Neutrophil (primary cell): ENCODE measurements around the gene ACSBG1.

Experiments
- H3K27ac ChIP-seq: fragments of 200-600 bp; sonication (generic); 2 replicates; pipeline ENCODE4 v1.5.1; 2016; ENCODE audit warnings: mild to moderate bottlenecking, moderate library complexity
- H3K27me3 ChIP-seq: fragments of 200-600 bp; sonication (generic); 2 replicates; pipeline ENCODE4 v1.6.0; 2016; ENCODE audit warnings: mild to moderate bottlenecking
- H3K36me3 ChIP-seq: fragments of 200-600 bp; sonication (generic); 2 replicates; pipeline ENCODE4 v1.5.1; 2017
- H3K4me1 ChIP-seq, 2 experiments: fragments of 200-600 bp in 1 of 2; sonication (generic) in 1 of 2; 1 replicate in 1 of 2; 2 replicates in 1 of 2; pipeline versions ENCODE4 v1.5.1 to v1.6.1; 2013 to 2016; ENCODE audit warnings: low read depth in 1 of 2, low read length in 1 of 2, mild to moderate bottlenecking in 1 of 2, moderate library complexity in 1 of 2; ENCODE audit not compliant: control insufficient read depth in 1 of 2, insufficient read depth in 1 of 2
- H3K4me3 ChIP-seq, 2 experiments: fragments of 200-600 bp in 1 of 2; sonication (generic) in 1 of 2; 1 replicate in 1 of 2; 2 replicates in 1 of 2; pipeline ENCODE4 v1.5.1; 2013 to 2016; ENCODE audit warnings: low read depth in 1 of 2, low read length in 1 of 2, mild to moderate bottlenecking in 1 of 2, moderate library complexity in 1 of 2
- H3K9me3 ChIP-seq: fragments of 200-600 bp; sonication (generic); 2 replicates; pipeline ENCODE4 v1.5.1; 2016
- CTCF ChIP-seq: fragments of 200-600 bp; sonication (generic); IDR thresholded peaks from 2 replicates; pipeline ENCODE4 v1.5.1; 2016; ENCODE audit warnings: antibody characterized with exemption

ACSBG1 gene

GRCh38 chr15:78274994-78275393, 40.6 kb upstream of the ACSBG1 start:
- H3K36me3 ChIP-seq, result peaks cover 20% of the 10 kb centered on the region
- no peak for TF ChIP-seq CTCF
- H3K27me3 ChIP-seq, result no peaks in the 10 kb centered on the region
- H3K9me3 ChIP-seq, result no peaks in the 10 kb centered on the region
- H3K4me1 ChIP-seq, result peaks cover 6 to 8% of the 10 kb centered on the region in 2 experiments
- no peak overlapping the region for H3K27ac ChIP-seq
- H3K4me3 ChIP-seq, result no peak overlapping the region

- H3K36me3 ChIP-seq, result peaks cover 14% of the 10 kb centered on the region
- TF ChIP-seq CTCF, result no peak
- H3K4me3 ChIP-seq, result no peak overlapping the region
- H3K9me3 ChIP-seq, result no peaks in the 10 kb centered on the region
- H3K4me1 ChIP-seq, result peaks cover 3 to 6% of the 10 kb centered on the region in 2 experiments
- no peak overlapping the region for H3K27ac ChIP-seq
- H3K27me3 ChIP-seq, result no peaks in the 10 kb centered on the region
These were observed 38.4 kb upstream of the ACSBG1 start for GRCh38 chr15:78272776-78273175.

GRCh38 chr15:78272316-78272715, 38.0 kb upstream of the ACSBG1 start:
- no peaks in the 10 kb centered on the region for H3K27me3 ChIP-seq
- TF ChIP-seq CTCF, result no peak
- peaks cover 14% of the 10 kb centered on the region for H3K36me3 ChIP-seq
- H3K9me3 ChIP-seq, result no peaks in the 10 kb centered on the region
- no peak overlapping the region for H3K27ac ChIP-seq
- peaks cover 0 to 2% of the 10 kb centered on the region in 2 experiments for H3K4me1 ChIP-seq
- H3K4me3 ChIP-seq, result no peak overlapping the region

- TF ChIP-seq CTCF, result no peak
- Histone ChIP-seq H3K4me3 (no peak overlapping the region), H3K4me1 (peaks cover 10 to 14% of the 10 kb centered on the region in 2 experiments), H3K36me3 (no peaks in the 10 kb centered on the region), H3K27ac (no peak overlapping the region), H3K27me3 (peaks cover 11% of the 10 kb centered on the region), H3K9me3 (no peaks in the 10 kb centered on the region)
These were observed 32.4 kb upstream of the ACSBG1 start for GRCh38 chr15:78266806-78267205.

- no peaks in the 10 kb centered on the region for H3K36me3 ChIP-seq
- H3K4me1 ChIP-seq, result peaks cover 10 to 14% of the 10 kb centered on the region in 2 experiments
- H3K27me3 ChIP-seq, result peaks cover 11% of the 10 kb centered on the region
- no peak overlapping the region for H3K4me3 ChIP-seq
- no peaks in the 10 kb centered on the region for H3K9me3 ChIP-seq
- no peak for TF ChIP-seq CTCF
- H3K27ac ChIP-seq, result no peak overlapping the region
These were observed 31.9 kb upstream of the ACSBG1 start for GRCh38 chr15:78266229-78266628.

GRCh38 chr15:78265752-78266224, 31.4 kb upstream of the ACSBG1 start:
- no peak for TF ChIP-seq CTCF
- no peaks in the 10 kb centered on the region for H3K9me3 ChIP-seq
- peaks cover 10 to 14% of the 10 kb centered on the region in 2 experiments for H3K4me1 ChIP-seq
- H3K4me3 ChIP-seq, result no peak overlapping the region
- peaks cover 11% of the 10 kb centered on the region for H3K27me3 ChIP-seq
- H3K27ac ChIP-seq, result no peak overlapping the region
- H3K36me3 ChIP-seq, result no peaks in the 10 kb centered on the region
